ENCODE data around the gene C10orf120. TPM values are rescaled to one million over a fixed set of nuclear protein-coding genes. Genes with fewer than 3 reads are reported as not detected.

C10orf120 gene
- total RNA-seq (not detected), polyA plus RNA-seq (not detected)
- long read RNA-seq, donor 1, result 0 reads
- long read RNA-seq, donor 2, result 0 reads

GRCh38 chr10:122699796-122700455 lies at the start of gene C10orf120:
C10orf120 (minus strand) TSS chr10:122699846; CDS start chr10:122699790, 56 bp downstream.
- Histone ChIP-seq H3K27ac (ENCODE audit: low read depth in 1 of 2, low read length in 2 of 2) (no peak within 1 kb of the TSS), H3K4me3 (ENCODE audit: low read length in 2 of 2) (no peak within 1 kb of the TSS), H3K36me3 (ENCODE audit: control insufficient read depth in 1 of 2, insufficient read depth in 2 of 2, low read length in 1 of 2) (no peaks in the 10 kb centered on the region), H3K27me3 (ENCODE audit: control insufficient read depth in 1 of 2, insufficient read depth in 2 of 2, low read length in 1 of 2) (peaks cover 0 to 2% of the 10 kb centered on the region in 2 donors), H3K9me3 (ENCODE audit: control insufficient read depth, low read length) (no peaks in the 10 kb centered on the region), H3K4me1 (ENCODE audit: control insufficient read depth in 1 of 2, insufficient read depth in 2 of 2, low read length in 2 of 2) (no peaks in the 10 kb centered on the region)
- ATAC-seq (ENCODE audit: low FRiP score) (no peak), DNase-seq (no peak)
- intact Hi-C loops (cut with DNase I), result loop anchor here in 1 of 2 donors (5.0 to 10.0 kb wide), 2 partner anchors 133 to 405 kb away; no protein-coding TSS in a partner anchor
- WGBS, 2 donors, result 74 to 88% methylated on average over 5 of the region's 5 CpGs

GRCh38 chr10:122748496-122748895 lies 48.9 kb upstream of the C10orf120 start:
- no peak for ATAC-seq (ENCODE audit: low FRiP score)
- no peak for DNase-seq

GRCh38 chr10:122746408-122746807 lies 46.8 kb upstream of the C10orf120 start:
- H3K9me3 ChIP-seq (ENCODE audit: control insufficient read depth, low read length), result peaks cover 2% of the 10 kb centered on the region
- DNase-seq (no peak), ATAC-seq (ENCODE audit: low FRiP score) (no peak)
- no peaks in the 10 kb centered on the region for H3K27me3 ChIP-seq (ENCODE audit: control insufficient read depth in 1 of 2, insufficient read depth in 2 of 2, low read length in 1 of 2)
- no peaks in the 10 kb centered on the region for H3K36me3 ChIP-seq (ENCODE audit: control insufficient read depth in 1 of 2, insufficient read depth in 2 of 2, low read length in 1 of 2)
- no peak overlapping the region for H3K4me3 ChIP-seq (ENCODE audit: low read length in 2 of 2)
- no peak overlapping the region for H3K27ac ChIP-seq (ENCODE audit: low read depth in 1 of 2, low read length in 2 of 2)
- H3K4me1 ChIP-seq (ENCODE audit: control insufficient read depth in 1 of 2, insufficient read depth in 2 of 2, low read length in 2 of 2), result no peaks in the 10 kb centered on the region
- 67 to 69% methylated on average over 6 of the region's 6 CpGs for WGBS, 2 donors
- intact Hi-C loops (cut with DNase I), result no loop called here

More at GRCh38 chr10:122748496-122748895, 48.9 kb upstream of the C10orf120 start:
- no peaks in the 10 kb centered on the region for H3K4me1 ChIP-seq (ENCODE audit: control insufficient read depth in 1 of 2, insufficient read depth in 2 of 2, low read length in 2 of 2)
- no peaks in the 10 kb centered on the region for H3K27me3 ChIP-seq (ENCODE audit: control insufficient read depth in 1 of 2, insufficient read depth in 2 of 2, low read length in 1 of 2)
- intact Hi-C loops (cut with DNase I), result no loop called here
- H3K4me3 ChIP-seq (ENCODE audit: low read length in 2 of 2), result no peak overlapping the region
- no peaks in the 10 kb centered on the region for H3K9me3 ChIP-seq (ENCODE audit: control insufficient read depth, low read length)
- no peaks in the 10 kb centered on the region for H3K36me3 ChIP-seq (ENCODE audit: control insufficient read depth in 1 of 2, insufficient read depth in 2 of 2, low read length in 1 of 2)
- 63 to 67% methylated on average over 2 of the region's 2 CpGs for WGBS, 2 donors
- no peak overlapping the region for H3K27ac ChIP-seq (ENCODE audit: low read depth in 1 of 2, low read length in 2 of 2)

GRCh38 chr10:122744257-122744656 lies 44.6 kb upstream of the C10orf120 start:
- no peaks in the 10 kb centered on the region for H3K27me3 ChIP-seq (ENCODE audit: control insufficient read depth in 1 of 2, insufficient read depth in 2 of 2, low read length in 1 of 2)
- no peak overlapping the region for H3K4me3 ChIP-seq (ENCODE audit: low read length in 2 of 2)
- peaks cover 2% of the 10 kb centered on the region for H3K9me3 ChIP-seq (ENCODE audit: control insufficient read depth, low read length)
- no peak overlapping the region for H3K27ac ChIP-seq (ENCODE audit: low read depth in 1 of 2, low read length in 2 of 2)
- 57 to 66% methylated on average over 2 of the region's 2 CpGs for WGBS, 2 donors
- no peak for DNase-seq
- intact Hi-C loops (cut with DNase I), result no loop called here
- no peaks in the 10 kb centered on the region for H3K36me3 ChIP-seq (ENCODE audit: control insufficient read depth in 1 of 2, insufficient read depth in 2 of 2, low read length in 1 of 2)
- no peak for ATAC-seq (ENCODE audit: low FRiP score)
- no peaks in the 10 kb centered on the region for H3K4me1 ChIP-seq (ENCODE audit: control insufficient read depth in 1 of 2, insufficient read depth in 2 of 2, low read length in 2 of 2)

GRCh38 chr10:122740640-122741039 lies 41.0 kb upstream of the C10orf120 start:
- Histone ChIP-seq H3K4me1 (ENCODE audit: control insufficient read depth in 1 of 2, insufficient read depth in 2 of 2, low read length in 2 of 2) (no peaks in the 10 kb centered on the region), H3K36me3 (ENCODE audit: control insufficient read depth in 1 of 2, insufficient read depth in 2 of 2, low read length in 1 of 2) (no peaks in the 10 kb centered on the region), H3K9me3 (ENCODE audit: control insufficient read depth, low read length) (peaks cover 2% of the 10 kb centered on the region), H3K27me3 (ENCODE audit: control insufficient read depth in 1 of 2, insufficient read depth in 2 of 2, low read length in 1 of 2) (no peaks in the 10 kb centered on the region), H3K27ac (ENCODE audit: low read depth in 1 of 2, low read length in 2 of 2) (no peak overlapping the region), H3K4me3 (ENCODE audit: low read length in 2 of 2) (no peak overlapping the region)
- ATAC-seq (ENCODE audit: low FRiP score) (no peak), DNase-seq (no peak)
- WGBS, 2 donors, result 78 to 80% methylated on average over 2 of the region's 2 CpGs
- intact Hi-C loops (cut with DNase I), result no loop called here

GRCh38 chr10:122738031-122738430 lies 38.4 kb upstream of the C10orf120 start:
- WGBS, 2 donors, result 85 to 89% methylated on average over 2 of the region's 2 CpGs
- H3K9me3 ChIP-seq (ENCODE audit: control insufficient read depth, low read length), result peaks cover 2% of the 10 kb centered on the region
- H3K27me3 ChIP-seq (ENCODE audit: control insufficient read depth in 1 of 2, insufficient read depth in 2 of 2, low read length in 1 of 2), result no peaks in the 10 kb centered on the region
- DNase-seq (no peak), ATAC-seq (ENCODE audit: low FRiP score) (no peak)
- intact Hi-C loops (cut with DNase I), result no loop called here
- no peak overlapping the region for H3K4me3 ChIP-seq (ENCODE audit: low read length in 2 of 2)
- no peaks in the 10 kb centered on the region for H3K4me1 ChIP-seq (ENCODE audit: control insufficient read depth in 1 of 2, insufficient read depth in 2 of 2, low read length in 2 of 2)
- H3K27ac ChIP-seq (ENCODE audit: low read depth in 1 of 2, low read length in 2 of 2), result no peak overlapping the region
- no peaks in the 10 kb centered on the region for H3K36me3 ChIP-seq (ENCODE audit: control insufficient read depth in 1 of 2, insufficient read depth in 2 of 2, low read length in 1 of 2)

GRCh38 chr10:122733931-122734665 lies 34.5 kb upstream of the C10orf120 start:
- ATAC-seq (ENCODE audit: low FRiP score), result no peak
- intact Hi-C loops (cut with DNase I), result no loop called here
- Histone ChIP-seq H3K27me3 (ENCODE audit: control insufficient read depth in 1 of 2, insufficient read depth in 2 of 2, low read length in 1 of 2) (no peaks in the 10 kb centered on the region), H3K36me3 (ENCODE audit: control insufficient read depth in 1 of 2, insufficient read depth in 2 of 2, low read length in 1 of 2) (no peaks in the 10 kb centered on the region), H3K9me3 (ENCODE audit: control insufficient read depth, low read length) (no peaks in the 10 kb centered on the region), H3K4me1 (ENCODE audit: control insufficient read depth in 1 of 2, insufficient read depth in 2 of 2, low read length in 2 of 2) (no peaks in the 10 kb centered on the region), H3K27ac (ENCODE audit: low read depth in 1 of 2, low read length in 2 of 2) (no peak overlapping the region), H3K4me3 (ENCODE audit: low read length in 2 of 2) (no peak overlapping the region)
- 75 to 78% methylated on average over 13 of the region's 13 CpGs for WGBS, 2 donors
- no peak for DNase-seq

GRCh38 chr10:122733443-122733842 lies 33.8 kb upstream of the C10orf120 start:
- Histone ChIP-seq H3K4me3 (ENCODE audit: low read length in 2 of 2) (no peak overlapping the region), H3K27me3 (ENCODE audit: control insufficient read depth in 1 of 2, insufficient read depth in 2 of 2, low read length in 1 of 2) (no peaks in the 10 kb centered on the region), H3K4me1 (ENCODE audit: control insufficient read depth in 1 of 2, insufficient read depth in 2 of 2, low read length in 2 of 2) (no peaks in the 10 kb centered on the region), H3K9me3 (ENCODE audit: control insufficient read depth, low read length) (no peaks in the 10 kb centered on the region), H3K36me3 (ENCODE audit: control insufficient read depth in 1 of 2, insufficient read depth in 2 of 2, low read length in 1 of 2) (no peaks in the 10 kb centered on the region), H3K27ac (ENCODE audit: low read depth in 1 of 2, low read length in 2 of 2) (no peak overlapping the region)
- 46 to 53% methylated on average over 2 of the region's 2 CpGs for WGBS, 2 donors
- ATAC-seq (ENCODE audit: low FRiP score) (no peak), DNase-seq (no peak)
- intact Hi-C loops (cut with DNase I), result no loop called here

- 51 to 63% methylated on average over 6 of the region's 6 CpGs for WGBS, 2 donors
- DNase-seq, result no peak
- Histone ChIP-seq H3K36me3 (ENCODE audit: control insufficient read depth in 1 of 2, insufficient read depth in 2 of 2, low read length in 1 of 2) (no peaks in the 10 kb centered on the region), H3K4me3 (ENCODE audit: low read length in 2 of 2) (no peak overlapping the region), H3K9me3 (ENCODE audit: control insufficient read depth, low read length) (no peaks in the 10 kb centered on the region), H3K4me1 (ENCODE audit: control insufficient read depth in 1 of 2, insufficient read depth in 2 of 2, low read length in 2 of 2) (no peaks in the 10 kb centered on the region), H3K27me3 (ENCODE audit: control insufficient read depth in 1 of 2, insufficient read depth in 2 of 2, low read length in 1 of 2) (no peaks in the 10 kb centered on the region), H3K27ac (ENCODE audit: low read depth in 1 of 2, low read length in 2 of 2) (no peak overlapping the region)
- intact Hi-C loops (cut with DNase I), result no loop called here
- ATAC-seq (ENCODE audit: low FRiP score), result no peak
Observed at GRCh38 chr10:122730238-122730637, 30.6 kb upstream of the C10orf120 start.

Measured in aorta (tissue), 5 donors.